Endothelial cell of umbilical vein (primary cell): ENCODE data around the gene PRR5L. TPM values are rescaled to one million over a fixed set of nuclear protein-coding genes. Genes with fewer than 3 reads are reported as not detected.

Source experiments
- BruUV-seq: library from RNA; stranded (reverse); fragments of 400-500 nt; replicated peaks from 2 replicates; lab custom pipeline; 2021; lab: Mats Ljungman, UMichigan
- CTCF ChIA-PET: fragments of 300-600, 350-600 bp; sonication (Branson Sonifier 250); formaldehyde crosslinking; loops from one replicate; lab custom pipeline; 2021; ENCODE audit warnings: antibody characterized with exemption, inconsistent platforms; lab: Charles Lee
- POLR2A ChIA-PET: fragments of 300-600, 350-600 bp; sonication (Branson Sonifier 250); formaldehyde crosslinking; loops from one replicate; lab custom pipeline; 2021; ENCODE audit warnings: antibody characterized with exemption, inconsistent platforms; lab: Charles Lee
- DNase-seq: peaks from one replicate; pipeline ENCODE4 v3.0.0-alpha.2; 2011; ENCODE audit warnings: low read depth, low spot score
- FAIRE-seq: peaks from 2 replicates; lab custom pipeline; 2011; peaks lifted over from hg19 to GRCh38; lab: Jason Lieb, UNC
- H2AFZ ChIP-seq: 2 replicates; pipeline ENCODE4 v1.6.0; 2012; ENCODE audit warnings: low read depth, low read length, control low read depth, inconsistent platforms
- H3K27ac ChIP-seq: 2 replicates; pipeline ENCODE4 v1.5.1; 2011; ENCODE audit warnings: low read depth, mild to moderate bottlenecking, control low read depth, low read length, moderate library complexity; ENCODE audit not compliant: insufficient read depth
- H3K27me3 ChIP-seq, 2 experiments: 2 replicates each; pipeline versions ENCODE4 v1.6.0 to v1.6.1; 2011; ENCODE audit warnings: low read length in 2 of 2, mixed read lengths in 1 of 2; ENCODE audit not compliant: control insufficient read depth in 2 of 2, insufficient read depth in 2 of 2
- H3K36me3 ChIP-seq, 2 experiments: 2 replicates in 1 of 2; 3 replicates in 1 of 2; pipeline ENCODE4 v1.5.1; 2011; ENCODE audit warnings: low read length in 2 of 2, mild to moderate bottlenecking in 1 of 2, moderate library complexity in 1 of 2; ENCODE audit not compliant: control insufficient read depth in 2 of 2, insufficient read depth in 2 of 2; ENCODE audit errors: extremely low read depth in 1 of 2
- H3K4me1 ChIP-seq: 3 replicates; pipeline ENCODE4 v1.5.1; 2011; ENCODE audit warnings: mild to moderate bottlenecking, low read length; ENCODE audit not compliant: control insufficient read depth, insufficient read depth; ENCODE audit errors: extremely low read depth
- H3K4me2 ChIP-seq: 2 replicates; pipeline ENCODE4 v1.6.1; 2011; ENCODE audit warnings: low read length, control low read depth, mixed read lengths; ENCODE audit not compliant: insufficient read depth
- H3K4me3 ChIP-seq, 3 experiments: fragments of 200-600 bp in 1 of 3; sonication (generic), shearing (Covaris generic) in 1 of 3; replicated peaks in 1 of 3; 2 replicates each; pipeline ENCODE4 v1.5.1; 2011 to 2016; ENCODE audit warnings: control low read depth in 3 of 3, low read length in 3 of 3, mild to moderate bottlenecking in 2 of 3, inconsistent platforms in 1 of 3, low read depth in 1 of 3, moderate library complexity in 1 of 3; ENCODE audit not compliant: insufficient read depth in 1 of 3
- H3K79me2 ChIP-seq: 2 replicates; pipeline ENCODE4 v1.6.0; 2012; ENCODE audit warnings: low read length, inconsistent platforms; ENCODE audit not compliant: control insufficient read depth, insufficient read depth
- H3K9ac ChIP-seq: replicated peaks from 2 replicates; pipeline ENCODE3; 2011; ENCODE audit warnings: low read length, control low read depth; ENCODE audit not compliant: insufficient read depth; ENCODE audit errors: extremely low read depth
- H3K9me1 ChIP-seq: replicated peaks from 3 replicates; pipeline ENCODE4 v1.6.0; 2011; ENCODE audit warnings: mild to moderate bottlenecking, low read length; ENCODE audit not compliant: control insufficient read depth, insufficient read depth; ENCODE audit errors: extremely low read depth
- H3K9me3 ChIP-seq: replicated peaks from 2 replicates; pipeline ENCODE4 v1.5.1; 2012; ENCODE audit warnings: low read length, inconsistent platforms; ENCODE audit not compliant: control insufficient read depth, insufficient read depth
- H4K20me1 ChIP-seq: replicated peaks from 2 replicates; pipeline ENCODE3; 2011; ENCODE audit warnings: mild to moderate bottlenecking, low read length; ENCODE audit not compliant: control insufficient read depth, insufficient read depth; ENCODE audit errors: extremely low read depth
- CTCF ChIP-seq, 2 donors: IDR thresholded peaks; 1 replicate in 1 of 2; 2 replicates in 1 of 2; pipeline ENCODE4 v1.5.1; 2011; ENCODE audit warnings: low read length in 2 of 2, mild to moderate bottlenecking in 2 of 2, moderate library complexity in 2 of 2, control low read depth in 1 of 2, inconsistent platforms in 1 of 2, low read depth in 1 of 2; ENCODE audit not compliant: insufficient read depth in 1 of 2; ENCODE audit errors: extremely low read depth in 1 of 2
- EZH2 ChIP-seq: IDR thresholded peaks from 2 replicates; pipeline ENCODE4 v1.6.1; 2012; ENCODE audit warnings: borderline replicate concordance, low read depth, mild to moderate bottlenecking, moderate library complexity, low read length, inconsistent platforms; ENCODE audit not compliant: severe bottlenecking
- FOS ChIP-seq: IDR thresholded peaks from 2 replicates; pipeline ENCODE4 v1.6.1; 2011; ENCODE audit warnings: mild to moderate bottlenecking, low read length, moderate library complexity, borderline replicate concordance; ENCODE audit not compliant: insufficient read depth
- GATA2 ChIP-seq: IDR thresholded peaks from 2 replicates; pipeline ENCODE4 v1.7.0; 2011; ENCODE audit warnings: low read depth, mild to moderate bottlenecking, moderate library complexity, mixed read lengths, low read length; ENCODE audit not compliant: insufficient read length, insufficient read depth
- JUN ChIP-seq: IDR thresholded peaks from 2 replicates; pipeline ENCODE4 v1.6.1; 2011; ENCODE audit warnings: borderline replicate concordance, low read depth; ENCODE audit not compliant: insufficient read length, insufficient read depth
- MAX ChIP-seq: IDR thresholded peaks from 2 replicates; pipeline ENCODE4 v1.6.1; 2011; ENCODE audit not compliant: insufficient read depth, insufficient read length
- MYC ChIP-seq: IDR thresholded peaks from one replicate; pipeline ENCODE4 v1.6.1; 2011; ENCODE audit warnings: mild to moderate bottlenecking, low read depth, low read length
- POLR2A ChIP-seq: IDR thresholded peaks from 2 replicates; pipeline ENCODE4 v1.6.1; 2012; ENCODE audit warnings: low read depth, mild to moderate bottlenecking, control low read depth, low read length
- POLR2AphosphoS5 ChIP-seq: IDR thresholded peaks from 2 replicates; pipeline ENCODE4 v1.6.1; 2012; ENCODE audit warnings: low read depth, mild to moderate bottlenecking, control low read depth, low read length, moderate library complexity; ENCODE audit not compliant: insufficient read depth
- dilution Hi-C: fragments of 300-500 bp; cut with MboI; formaldehyde crosslinking; loops from one replicate; pipeline ENCODE4 v1.15.0; 2019; ENCODE audit warnings: low sequenced_read_pairs; ENCODE audit not compliant: extremely low pct_ligation_motif_present
- intact Hi-C: fragments of 100-400 bp; cut with micrococcal nuclease; formaldehyde crosslinking; loops from one replicate; pipeline ENCODE4 v1.10.0; 2022
- polyA plus RNA-seq, 4 experiments: library from polyadenylated mRNA; depleted of rRNA in 3 of 4; stranded (reverse) in 3 of 4; unstranded in 1 of 4; fragments of >200 nt; gene quantifications; 2 replicates each; pipeline versions ENCODE4 v1.2.1 to v1.2.3, GENCODE V29; 2011 to 2012; ENCODE audit warnings: missing spikeins in 1 of 4
- total RNA-seq: library from RNA; stranded (reverse); gene quantifications from 2 replicates; pipeline ENCODE4 v1.2.3, GENCODE V29; 2021

Gene PRR5L
- total and polyA plus RNA-seq, 2 donors (not counting 3 experiments of a cell fraction or from before 2014, with no cell fraction given) = 2.5 to 6.1 TPM

GRCh38 chr11:36498721-36499120, 202.6 kb downstream of the PRR5L start:
- Histone ChIP-seq H3K4me1 (peaks cover 19% of the 10 kb centered on the region), H3K4me2 (no peak overlapping the region), H3K9ac (no peak overlapping the region), H3K79me2 (peaks cover 18% of the 10 kb centered on the region), H3K9me3 (no peaks in the 10 kb centered on the region), H3K27me3 (no peaks in the 10 kb centered on the region), H3K9me1 (no peaks in the 10 kb centered on the region), H3K27ac (no peak overlapping the region), H2AFZ (no peak overlapping the region), H4K20me1 (no peaks in the 10 kb centered on the region), H3K36me3 (peaks cover 10 to 16% of the 10 kb centered on the region in 2 experiments), H3K4me3 (no peak overlapping the region)
- POLR2A ChIA-PET = no interaction called here
- dilution Hi-C loops = no loop called here
- intact Hi-C loops = loop anchor here (10.0 kb wide), 1 partner anchor 344 kb away; no protein-coding TSS in a partner anchor
- DNase-seq (no peak), FAIRE-seq (no peak)
- TF ChIP-seq EZH2 (no peak), MAX (no peak), MYC (no peak), GATA2 (no peak), POLR2AphosphoS5 (no peak), CTCF (IDR thresholded peaks at IDR 0.05; ENCODE audit: extremely low read depth in 1 of 2, insufficient read depth in 1 of 2, low read depth in 1 of 2, low read length in 2 of 2) (no peak), JUN (no peak), POLR2A (no peak), FOS (no peak)
- BruUV-seq = no TSS peak
- CTCF ChIA-PET = no interaction called here
